ENCODE results near the gene EPS8L1.
"Not testable (repeated sequence)": the region's sequence is repeated elsewhere in the genome, so short reads cannot be mapped to it uniquely, and the experiment has no call there.

Gene EPS8L1

DNA sequence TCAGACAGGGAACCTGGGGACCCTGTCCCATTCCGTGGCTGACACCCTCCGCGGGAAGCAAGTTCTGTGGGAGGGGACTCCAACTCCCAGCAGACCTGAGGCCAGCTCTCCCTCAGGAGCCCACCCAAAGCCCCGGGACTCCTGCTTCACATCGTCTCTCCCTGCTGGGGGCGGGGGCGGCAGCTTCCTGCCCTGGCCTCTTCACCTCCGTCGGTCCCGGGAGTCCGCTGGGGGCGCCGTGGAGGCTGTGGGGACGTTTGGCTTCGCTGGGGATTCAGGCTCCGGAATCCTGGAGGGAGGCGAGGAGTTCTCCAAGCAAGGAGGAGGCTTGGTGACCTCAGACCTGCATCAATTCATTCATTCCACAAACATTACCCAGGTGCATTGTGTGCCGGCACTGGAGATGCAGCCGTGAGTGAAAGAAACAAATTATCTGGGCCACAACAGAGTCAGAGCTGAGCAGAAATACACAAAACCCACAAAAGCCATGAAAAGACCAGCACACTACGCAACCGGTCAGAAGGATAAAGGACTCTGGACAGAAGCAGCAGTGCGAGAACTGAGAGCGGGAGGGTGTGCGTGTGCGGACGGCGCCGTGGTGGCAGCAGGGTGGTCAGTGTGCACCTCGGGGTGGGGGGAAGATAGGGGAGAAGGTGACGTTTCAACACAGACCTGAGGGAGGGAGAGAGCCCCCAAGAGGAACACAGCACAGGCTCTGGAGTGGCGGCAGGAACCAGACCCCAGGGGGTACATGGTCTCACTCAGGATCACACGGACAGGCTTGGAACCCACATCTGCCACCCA lies 19.0 kb downstream of the EPS8L1 start:
- no peak for DNase-seq (ENCODE audit: low read depth in 2 of 2)

- no peak for DNase-seq (ENCODE audit: low read depth in 2 of 2)
Observed at GRCh38 chr19:55095260-55096060, 19.8 kb downstream of the EPS8L1 start.

GRCh38 chr19:55096061-55096701 lies 20.5 kb downstream of the EPS8L1 start:
- DNase-seq (ENCODE audit: low read depth in 2 of 2) = no peak

DNA sequence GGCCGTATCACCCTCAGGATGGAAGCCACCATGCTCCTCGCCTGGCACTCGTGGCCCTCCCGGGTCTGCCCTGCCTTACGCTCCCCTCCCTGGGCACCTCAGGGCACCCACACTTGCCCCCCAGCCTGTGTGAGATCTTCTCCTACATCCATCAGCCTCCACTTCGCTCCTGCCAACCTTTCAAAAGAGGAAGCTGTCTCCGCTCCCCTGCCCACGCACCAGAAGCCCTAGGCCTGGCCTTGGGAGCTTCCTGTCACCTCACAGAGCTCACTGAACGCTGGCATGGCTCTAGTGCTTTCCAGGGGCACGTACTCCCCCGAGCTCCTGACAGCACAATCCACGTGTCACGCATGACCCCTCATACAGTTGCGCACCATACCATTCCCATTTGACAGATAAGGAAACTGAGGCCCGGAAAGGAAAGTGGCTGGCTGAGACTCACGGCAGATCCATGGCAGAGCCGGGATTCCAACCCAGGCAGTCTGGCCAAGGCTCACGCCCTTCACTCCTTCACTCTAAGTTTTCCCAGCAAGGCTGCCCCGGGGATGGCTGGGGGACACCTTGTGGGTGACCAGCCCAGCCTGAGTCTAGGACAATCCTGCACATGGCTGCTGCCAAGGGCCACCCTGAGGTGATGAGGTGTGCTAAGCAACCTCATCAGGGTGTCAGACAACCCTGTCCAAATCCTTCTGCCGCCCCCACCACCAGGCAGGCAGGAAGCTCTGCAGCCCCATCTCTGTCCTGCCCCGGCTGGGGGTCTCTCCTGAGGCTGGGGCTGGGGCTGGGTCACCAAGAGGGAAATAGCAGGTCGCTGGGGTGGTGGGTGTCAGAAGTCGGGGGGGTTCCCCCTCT lies 22.4 kb downstream of the EPS8L1 start:
- no peak for DNase-seq (ENCODE audit: low read depth in 2 of 2)

- DNase-seq (ENCODE audit: low read depth in 2 of 2) = no peak
Observed at GRCh38 chr19:55098716-55099556, 23.3 kb downstream of the EPS8L1 start.

GRCh38 chr19:55099557-55100506 lies 24.2 kb downstream of the EPS8L1 start:
- DNase-seq (ENCODE audit: low read depth in 2 of 2) = no peak

DNA sequence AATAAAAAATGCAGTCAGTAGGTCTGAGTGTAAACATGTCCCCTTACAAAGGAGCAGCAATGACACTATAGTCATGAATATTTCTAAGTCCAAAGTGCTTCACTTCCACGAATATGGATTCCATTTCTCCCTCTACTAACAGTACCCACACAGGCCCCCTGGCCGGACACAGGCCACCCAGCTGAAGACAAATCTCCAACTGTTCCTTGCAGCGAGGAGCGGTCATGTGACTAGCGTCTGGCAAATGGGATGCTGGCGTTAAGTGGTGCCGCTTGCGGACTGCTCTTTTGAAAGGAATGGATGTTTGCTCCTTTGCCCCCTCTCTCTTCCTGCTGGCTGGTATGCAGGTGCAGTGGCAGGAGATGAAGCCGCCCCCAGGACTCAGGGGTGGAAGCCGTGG lies 25.6 kb downstream of the EPS8L1 start:
- DNase-seq (ENCODE audit: low read depth in 2 of 2) = no peak

- no peak for DNase-seq (ENCODE audit: low read depth in 2 of 2)
Observed at GRCh38 chr19:55103190-55103589, 27.5 kb downstream of the EPS8L1 start.

DNA sequence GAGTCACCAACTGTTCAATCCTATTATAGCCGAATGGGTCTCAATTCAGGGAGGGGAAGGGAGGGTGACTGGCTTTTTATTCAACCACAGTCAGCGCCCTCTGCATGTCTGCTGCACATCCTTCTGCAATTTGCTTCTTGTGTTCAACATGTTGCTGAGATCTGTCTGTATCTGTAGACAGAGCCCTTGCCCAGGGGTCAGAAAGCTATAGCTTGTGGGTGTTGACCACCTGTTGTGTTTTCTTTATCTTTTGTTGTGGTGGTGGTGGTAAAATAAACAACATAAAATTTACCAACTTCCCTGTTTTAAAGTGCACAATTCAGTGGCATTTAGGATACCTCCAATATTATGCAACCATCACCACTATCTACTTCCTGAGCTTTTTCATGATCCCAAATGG lies 29.6 kb downstream of the EPS8L1 start:
- no peak for DNase-seq (ENCODE audit: low read depth in 2 of 2)

DNA sequence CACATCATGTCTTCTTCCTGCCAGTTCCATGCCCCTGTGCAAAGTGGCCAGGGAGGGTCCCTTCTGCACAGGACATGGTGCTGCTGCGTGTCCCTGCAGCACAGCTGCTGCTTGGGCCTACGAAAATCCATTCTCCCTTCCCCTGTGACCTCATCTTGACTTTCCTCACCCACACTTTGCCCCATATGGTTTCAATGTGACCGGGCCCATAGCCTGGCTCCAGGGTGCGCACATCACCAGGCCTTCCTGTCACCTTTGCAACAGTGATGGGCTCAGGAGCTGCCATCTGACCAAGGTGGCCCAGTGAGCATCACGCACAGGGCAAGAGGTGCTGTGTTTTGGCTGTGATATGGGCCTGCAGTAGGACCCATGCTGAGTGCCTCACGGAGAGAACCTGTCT lies 30.9 kb downstream of the EPS8L1 start:
- no peak for DNase-seq (ENCODE audit: low read depth in 2 of 2)

- DNase-seq (ENCODE audit: low read depth in 2 of 2) = not testable (repeated sequence)
Observed at GRCh38 chr19:55107252-55107651, 31.6 kb downstream of the EPS8L1 start.

DNA sequence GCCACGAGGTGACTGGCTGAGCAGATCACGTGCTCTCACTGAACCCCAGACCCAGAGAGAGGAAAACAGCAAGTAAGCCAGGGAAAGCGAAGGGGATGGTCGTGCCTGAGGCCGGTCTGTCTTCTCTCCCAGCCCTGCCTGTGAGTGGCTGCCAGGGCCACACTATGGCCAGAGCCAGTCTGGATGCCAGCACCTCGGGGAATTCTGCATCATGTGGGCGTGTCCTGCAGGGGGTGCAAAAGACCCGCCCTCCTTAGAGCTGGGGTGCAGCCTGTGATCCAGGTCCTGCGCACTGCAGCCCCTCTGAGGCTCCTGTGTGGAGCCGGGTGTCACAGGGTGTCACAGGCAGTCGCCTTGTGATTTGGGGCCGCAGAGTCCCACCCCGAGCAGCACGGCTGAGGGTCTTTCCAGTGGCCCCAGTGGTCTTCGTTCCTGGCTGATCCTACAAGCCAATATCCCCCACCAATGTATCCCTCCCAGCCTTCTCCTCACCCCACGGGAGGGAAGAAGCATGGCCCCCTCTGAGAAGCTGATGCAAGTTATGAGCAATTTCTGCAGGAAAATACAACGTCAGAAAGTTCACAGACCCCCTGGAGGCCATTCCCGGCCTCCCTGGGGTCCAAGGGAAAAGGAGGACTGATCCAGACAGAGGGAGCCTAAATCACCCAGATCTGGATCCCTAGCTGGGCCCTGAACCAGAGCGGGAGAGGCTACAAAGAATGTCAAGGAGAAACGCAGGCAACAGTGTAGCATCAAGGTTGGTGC lies 34.0 kb downstream of the EPS8L1 start:
- DNase-seq (ENCODE audit: low read depth in 2 of 2) = no peak

DNA sequence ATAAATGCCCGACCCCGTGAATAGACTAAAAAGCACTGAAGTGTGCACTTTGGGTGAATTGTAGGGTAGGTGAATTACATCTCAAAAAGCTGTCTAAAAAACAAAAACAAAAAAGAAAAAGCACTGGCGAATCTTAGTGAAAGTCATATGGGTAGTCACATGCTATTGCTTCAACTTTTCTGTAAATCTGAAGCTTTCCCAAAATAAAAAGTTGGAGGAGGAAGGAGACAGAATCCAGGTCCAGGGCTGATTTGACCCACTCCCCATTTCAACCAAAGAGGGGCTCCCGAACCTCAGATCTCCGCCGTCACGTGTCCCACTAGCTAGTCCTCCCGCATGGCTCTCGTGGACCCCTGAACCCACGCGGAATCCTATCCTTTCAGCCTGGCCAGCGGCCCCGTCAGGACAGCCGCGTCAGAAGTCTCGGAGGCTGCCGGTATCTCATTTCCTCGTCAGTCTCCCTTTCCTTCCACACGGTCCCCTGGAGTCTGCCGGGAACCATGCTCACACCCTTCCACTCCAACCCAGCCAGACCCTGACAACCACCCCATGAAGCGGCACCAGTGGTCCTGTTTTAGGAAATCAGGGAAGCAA lies 35.7 kb downstream of the EPS8L1 start:
- no peak for DNase-seq (ENCODE audit: low read depth in 2 of 2)

- no peak for DNase-seq (ENCODE audit: low read depth in 2 of 2)
Observed at GRCh38 chr19:55112246-55112776, 36.6 kb downstream of the EPS8L1 start.

GRCh38 chr19:55112777-55113569 lies 37.3 kb downstream of the EPS8L1 start:
- DNase-seq (ENCODE audit: low read depth in 2 of 2) = no peak

DNA sequence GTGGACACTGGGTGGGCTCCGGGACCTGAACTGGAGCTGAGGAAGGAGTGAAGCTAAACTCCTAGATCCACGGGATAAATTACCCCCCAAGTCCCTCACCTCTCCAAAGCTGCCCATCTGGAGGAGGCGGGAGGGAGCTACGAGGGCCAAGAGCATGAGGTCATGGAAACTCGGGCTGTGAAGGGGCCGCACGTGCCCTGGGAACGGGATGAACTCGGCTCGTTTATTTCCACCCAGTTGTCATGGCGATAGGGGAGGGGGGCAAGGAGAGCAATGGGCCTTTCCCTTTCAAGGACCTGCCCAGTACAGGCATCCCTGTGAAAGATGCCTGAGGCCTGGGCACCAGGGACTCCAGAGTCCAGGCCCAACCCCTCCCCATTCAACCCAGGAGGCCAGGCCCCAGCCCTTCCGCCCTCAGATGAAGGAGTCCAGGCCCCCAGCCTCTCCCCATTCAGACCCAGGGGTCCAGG lies 37.9 kb downstream of the EPS8L1 start:
- no peak for DNase-seq (ENCODE audit: low read depth in 2 of 2)

- no peak for DNase-seq (ENCODE audit: low read depth in 2 of 2)
Observed at GRCh38 chr19:55114566-55115145, 39.0 kb downstream of the EPS8L1 start.
